HG03045 (cell line): Measurements from ENCODE around the gene AXIN1.

ENCODE experiments used
- ATAC-seq: cut with Tn5 transposase; IDR thresholded peaks from one replicate; pipeline ENCODE4 v1.9.1; 2021; ENCODE audit warnings: mild to moderate bottlenecking, moderate library complexity; ENCODE audit not compliant: unreplicated experiment

AXIN1 gene

DNA sequence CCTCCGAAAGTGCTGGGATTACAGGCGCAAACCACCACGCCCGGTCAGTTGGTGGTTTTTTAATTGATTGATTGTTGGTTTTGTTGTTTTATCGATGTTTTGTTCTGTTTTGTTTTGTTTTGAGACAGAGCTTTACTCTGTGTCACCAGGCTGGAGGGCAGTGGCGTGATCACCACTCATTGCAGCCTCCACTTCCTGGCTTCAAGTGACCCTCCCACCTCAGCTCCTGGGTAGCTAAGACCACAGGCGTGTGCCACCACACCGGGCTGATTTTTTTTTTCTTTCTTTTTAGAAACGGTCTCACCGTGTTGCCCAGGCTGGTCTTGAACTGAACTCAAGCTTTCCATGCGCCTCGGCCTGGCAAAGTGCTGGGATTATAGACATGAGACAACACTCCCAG lies 105.5 kb downstream of the AXIN1 start:
- no peak for ATAC-seq

DNA sequence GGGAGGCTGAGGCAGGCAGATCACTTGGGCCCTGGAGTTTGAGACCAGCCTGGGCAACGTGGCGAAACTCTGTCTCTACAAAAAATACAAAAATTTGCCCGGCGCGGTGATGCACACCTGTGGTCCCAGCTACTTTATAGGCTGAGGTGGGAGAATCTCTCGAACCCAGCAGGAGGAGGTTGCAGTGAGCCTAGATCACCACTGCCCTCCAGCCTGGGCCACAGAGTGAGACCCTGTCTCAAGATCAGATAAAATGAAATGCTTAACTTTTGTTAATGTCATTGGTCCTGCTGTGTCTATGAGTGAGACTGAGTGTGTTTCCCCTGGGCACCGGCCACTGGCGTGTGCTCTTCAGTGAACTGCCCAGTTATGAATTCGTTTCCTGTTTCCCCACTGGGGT lies 107.4 kb downstream of the AXIN1 start:
- ATAC-seq: no peak

DNA sequence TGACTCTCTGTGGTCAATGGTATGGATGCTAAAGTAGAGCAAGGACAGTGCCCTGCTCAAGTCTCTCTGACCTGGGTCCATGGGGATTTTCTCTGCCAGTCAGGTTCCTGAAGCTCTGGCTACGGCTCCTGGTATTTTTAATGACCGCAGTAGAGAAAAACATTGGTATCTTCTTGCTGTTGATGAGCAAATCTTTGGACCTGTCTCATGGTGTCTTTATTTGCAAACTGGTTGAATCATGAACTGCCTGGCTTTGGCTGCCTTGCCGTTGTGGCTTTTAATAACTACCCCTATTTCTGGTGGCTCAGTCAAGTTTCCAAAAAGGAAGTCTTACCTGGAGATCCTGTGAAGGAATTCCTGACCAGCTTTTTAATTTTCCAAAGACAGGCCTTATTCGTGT lies 109.2 kb downstream of the AXIN1 start:
- ATAC-seq: no peak

DNA sequence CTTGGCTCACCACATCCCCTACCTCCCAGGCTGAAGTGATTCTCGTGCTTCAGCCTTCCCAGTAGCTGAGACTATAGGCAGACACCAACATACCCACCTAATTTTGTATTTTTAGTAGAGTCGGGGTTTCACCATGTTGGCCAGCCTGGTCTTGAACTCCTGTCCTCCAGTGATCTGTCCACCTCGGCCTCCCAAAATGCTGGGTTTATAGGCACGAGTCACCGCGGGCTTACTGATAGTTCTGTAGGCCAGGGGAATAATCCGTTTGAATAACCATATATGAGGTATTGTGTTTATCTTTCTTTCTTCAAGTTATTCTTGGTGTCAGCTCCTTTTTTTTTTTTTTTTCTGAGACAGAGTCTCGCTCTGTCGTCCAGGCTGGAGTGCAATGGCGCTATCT lies 110.2 kb downstream of the AXIN1 start:
- no peak for ATAC-seq

DNA sequence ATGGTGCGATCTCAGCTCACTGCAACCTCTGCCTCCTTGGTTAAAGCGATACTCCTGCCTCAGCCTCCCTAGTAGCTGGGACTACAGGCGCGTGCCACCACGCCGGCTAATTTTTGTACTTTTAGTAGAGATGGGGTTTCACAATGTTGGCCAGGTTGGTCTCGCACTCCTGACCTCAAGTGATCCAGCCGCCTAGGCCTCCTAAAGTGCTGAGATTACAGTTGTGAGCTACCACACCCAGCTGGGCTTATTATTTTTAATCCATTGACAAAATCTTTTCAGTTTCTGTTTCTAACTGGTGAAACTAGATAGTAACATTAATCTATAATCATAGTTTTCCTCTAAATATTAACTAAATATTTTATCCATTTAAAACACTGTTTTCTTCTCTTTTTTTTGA lies 112.0 kb downstream of the AXIN1 start:
- ATAC-seq: no peak

DNA sequence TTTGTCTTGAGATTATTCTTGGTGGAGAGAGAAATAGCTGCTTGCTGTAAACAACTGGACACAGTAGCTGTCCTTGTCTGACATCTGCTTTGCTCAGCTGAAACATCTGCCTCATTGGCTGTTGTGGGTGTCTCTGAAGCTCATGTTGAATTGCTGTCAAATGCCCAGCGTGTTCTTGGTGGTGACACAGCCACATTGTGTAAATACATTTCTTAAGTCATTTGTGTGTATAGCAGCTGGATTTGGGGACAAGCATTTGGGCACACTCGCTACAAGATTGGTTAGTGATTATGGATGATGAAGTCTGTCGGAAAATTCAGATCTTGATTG lies 112.6 kb downstream of the AXIN1 start:
- no peak for ATAC-seq
